Panc1 (cell line): Measurements from ENCODE around the gene KDM1B. TPM values are rescaled to one million over a fixed set of nuclear protein-coding genes. Genes with fewer than 3 reads are reported as not detected.

Experiments
- ATAC-seq: fragments of 200-7000 bp; cut with Tn5 transposase; 2 replicates; pipeline ENCODE4 v1.9.1; 2020; ENCODE audit warnings: mild to moderate bottlenecking, moderate library complexity
- BruUV-seq: library from RNA; stranded (reverse); fragments of 400-500 nt; replicated peaks from 2 replicates; lab custom pipeline; 2021; lab: Mats Ljungman, UMichigan
- CTCF ChIA-PET: fragments of 300-600 bp; sonication (Branson Sonifier 250); formaldehyde crosslinking; loops from one replicate; lab custom pipeline; 2022; ENCODE audit warnings: antibody characterized with exemption; lab: Charles Lee
- POLR2A ChIA-PET: fragments of 300-600 bp; sonication (Branson Sonifier 250); formaldehyde crosslinking; loops from one replicate; lab custom pipeline; 2022; ENCODE audit warnings: antibody characterized with exemption; lab: Charles Lee
- DNase-seq: peaks from one replicate; pipeline ENCODE4 v3.0.0-alpha.2; 2010; ENCODE audit warnings: low read depth, low spot score
- H3K27ac ChIP-seq: 2 replicates; pipeline ENCODE4 v1.5.1; 2011; ENCODE audit warnings: mild to moderate bottlenecking, low read length, inconsistent platforms
- H3K27me3 ChIP-seq: fragments of 200-500 bp; sonication (Bioruptor generic); 2 replicates; pipeline ENCODE4 v1.6.0; 2014; ENCODE audit warnings: low read length, inconsistent platforms; ENCODE audit not compliant: control insufficient read depth, insufficient read depth
- H3K36me3 ChIP-seq: fragments of 200-500 bp; sonication (Bioruptor generic); 2 replicates; pipeline ENCODE4 v1.5.1; 2014; ENCODE audit warnings: inconsistent platforms, mild to moderate bottlenecking, low read length, moderate library complexity; ENCODE audit not compliant: control insufficient read depth, insufficient read depth
- H3K4me1 ChIP-seq: 2 replicates; pipeline ENCODE4 v1.5.1; 2011; ENCODE audit warnings: inconsistent platforms, mild to moderate bottlenecking, low read length, moderate library complexity; ENCODE audit not compliant: control insufficient read depth, insufficient read depth
- H3K4me3 ChIP-seq, 2 experiments: 2 replicates each; pipeline ENCODE4 v1.5.1; 2011 to 2012; ENCODE audit warnings: low read depth in 2 of 2, low read length in 2 of 2, mild to moderate bottlenecking in 2 of 2, inconsistent platforms in 1 of 2, moderate library complexity in 1 of 2
- H3K9me3 ChIP-seq: fragments of 200-500 bp; sonication (Bioruptor generic); 2 replicates; pipeline ENCODE4 v1.5.1; 2014; ENCODE audit warnings: low read depth, mild to moderate bottlenecking, inconsistent platforms, low read length, moderate library complexity; ENCODE audit not compliant: control insufficient read depth, insufficient read depth
- POLR2AphosphoS5 ChIP-seq: IDR thresholded peaks from 2 replicates; pipeline ENCODE4 v1.6.1; 2012; ENCODE audit warnings: mild to moderate bottlenecking, low read depth, low read length, moderate library complexity
- REST ChIP-seq, 2 experiments: IDR thresholded peaks; 2 replicates each; pipeline ENCODE4 v1.6.1; 2011 to 2012; ENCODE audit warnings: low read depth in 2 of 2, control low read depth in 1 of 2, low read length in 1 of 2, mild to moderate bottlenecking in 1 of 2, moderate library complexity in 1 of 2; ENCODE audit not compliant: insufficient read depth in 1 of 2
- SIN3A ChIP-seq: IDR thresholded peaks from 2 replicates; pipeline ENCODE4 v1.6.1; 2012; ENCODE audit warnings: low read depth, mild to moderate bottlenecking, low read length, moderate library complexity, borderline replicate concordance; ENCODE audit not compliant: insufficient read depth
- TCF7L2 ChIP-seq: IDR thresholded peaks from 2 replicates; pipeline ENCODE4 v1.6.1; 2011; ENCODE audit warnings: mild to moderate bottlenecking, low read depth, low read length, inconsistent platforms
- in situ Hi-C: cut with HindIII; loops from 2 replicates; pipeline ENCODE4 v1.10.0; 2016; ENCODE audit warnings: low sequenced_read_pairs, low pct_unique_long_range_greater_than_20kb
- intact Hi-C: fragments of 100-400 bp; cut with micrococcal nuclease; formaldehyde crosslinking; loops from one replicate; pipeline ENCODE4 v1.10.0; 2022; ENCODE audit not compliant: unreplicated experiment
- total RNA-seq: library from RNA; stranded (reverse); gene quantifications from one replicate; pipeline ENCODE4 v1.2.1, GENCODE V29; 2021; ENCODE audit not compliant: unreplicated experiment
- TF ChIP-seq, protein P1 (sequence below): fragments of 450-650 bp; IDR thresholded peaks from 2 replicates; pipeline ENCODE4 v1.5.1; 2017; ENCODE audit warnings: mild to moderate bottlenecking

Gene KDM1B
- total RNA-seq, 1 experiment from 2014 or later: 27.1 TPM

DNA sequence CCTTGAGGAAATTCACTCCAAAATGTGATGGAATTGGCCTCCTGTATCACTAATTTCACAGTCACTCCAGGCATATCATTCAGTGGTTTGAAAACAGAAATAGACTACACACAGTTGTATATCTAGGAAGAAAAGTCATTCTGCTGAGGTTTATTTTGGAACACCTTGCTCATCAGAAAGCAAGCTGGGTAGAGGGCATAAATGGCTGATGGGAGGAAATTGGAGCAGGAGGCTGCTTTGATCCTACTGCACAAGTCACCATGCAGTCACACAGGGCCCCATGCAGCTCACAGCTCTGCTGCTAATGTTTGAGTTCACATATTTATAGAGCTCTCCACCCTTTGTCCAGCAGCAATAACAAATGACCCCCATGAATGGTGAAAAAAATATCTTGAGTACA lies 45.1 kb upstream of the KDM1B start:
- in situ Hi-C loops: no loop called here
- TF ChIP-seq SIN3A (no peak), POLR2AphosphoS5 (no peak), TCF7L2 (no peak)
- TF ChIP-seq, protein P1, sequence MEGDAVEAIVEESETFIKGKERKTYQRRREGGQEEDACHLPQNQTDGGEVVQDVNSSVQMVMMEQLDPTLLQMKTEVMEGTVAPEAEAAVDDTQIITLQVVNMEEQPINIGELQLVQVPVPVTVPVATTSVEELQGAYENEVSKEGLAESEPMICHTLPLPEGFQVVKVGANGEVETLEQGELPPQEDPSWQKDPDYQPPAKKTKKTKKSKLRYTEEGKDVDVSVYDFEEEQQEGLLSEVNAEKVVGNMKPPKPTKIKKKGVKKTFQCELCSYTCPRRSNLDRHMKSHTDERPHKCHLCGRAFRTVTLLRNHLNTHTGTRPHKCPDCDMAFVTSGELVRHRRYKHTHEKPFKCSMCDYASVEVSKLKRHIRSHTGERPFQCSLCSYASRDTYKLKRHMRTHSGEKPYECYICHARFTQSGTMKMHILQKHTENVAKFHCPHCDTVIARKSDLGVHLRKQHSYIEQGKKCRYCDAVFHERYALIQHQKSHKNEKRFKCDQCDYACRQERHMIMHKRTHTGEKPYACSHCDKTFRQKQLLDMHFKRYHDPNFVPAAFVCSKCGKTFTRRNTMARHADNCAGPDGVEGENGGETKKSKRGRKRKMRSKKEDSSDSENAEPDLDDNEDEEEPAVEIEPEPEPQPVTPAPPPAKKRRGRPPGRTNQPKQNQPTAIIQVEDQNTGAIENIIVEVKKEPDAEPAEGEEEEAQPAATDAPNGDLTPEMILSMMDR: no peak

DNA sequence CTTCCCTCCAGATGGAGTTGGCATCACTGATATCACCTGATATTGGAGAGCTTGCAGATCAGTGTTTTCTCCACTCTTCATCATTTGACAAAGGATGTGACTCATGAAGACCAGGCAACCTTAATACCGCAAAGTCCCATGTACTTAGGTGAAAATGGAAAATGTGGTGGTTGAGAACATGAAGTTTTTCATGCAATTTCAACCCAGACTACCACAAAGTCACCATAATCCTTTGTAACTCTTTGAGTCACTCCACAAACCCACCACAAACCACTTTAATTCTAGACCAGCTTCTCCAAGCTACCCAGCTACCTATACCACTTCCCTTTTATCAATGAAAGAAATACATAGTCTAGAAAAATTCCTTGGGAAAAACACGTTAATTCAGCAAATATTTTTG lies 39.9 kb upstream of the KDM1B start:
- DNase-seq: no peak
- in situ Hi-C loops: no loop called here
- POLR2A ChIA-PET: no interaction called here

More for the DNA sequence above, 45.1 kb upstream of the KDM1B start:
- Histone ChIP-seq H3K36me3 (no peaks in the 10 kb centered on the region), H3K9me3 (peaks cover 16% of the 10 kb centered on the region; the same call in 1 of the 2 replicates), H3K4me1 (no peaks in the 10 kb centered on the region), H3K4me3 (no peak overlapping the region), H3K27ac (no peak overlapping the region), H3K27me3 (no peaks in the 10 kb centered on the region)
- DNase-seq (no peak), ATAC-seq (no peak)
- intact Hi-C loops: no loop called here
- BruUV-seq: no TSS peak
- POLR2A ChIA-PET: interaction anchor here (0.7 kb wide), 1 partner anchor 1334 kb away, joined by 4 read pairs; no protein-coding TSS in a partner anchor
- CTCF ChIA-PET: no interaction called here

More for the DNA sequence above, 39.9 kb upstream of the KDM1B start:
- ATAC-seq: no peak
- Histone ChIP-seq H3K36me3 (no peaks in the 10 kb centered on the region), H3K4me3 (no peak overlapping the region), H3K27ac (no peak overlapping the region), H3K4me1 (no peaks in the 10 kb centered on the region), H3K9me3 (no peaks in the 10 kb centered on the region), H3K27me3 (no peaks in the 10 kb centered on the region)
- CTCF ChIA-PET: no interaction called here
- BruUV-seq: no TSS peak
- TF ChIP-seq REST (IDR thresholded peaks at IDR 0.05; ENCODE audit: insufficient read depth in 1 of 2, low read depth in 2 of 2, low read length in 1 of 2): no peak
- TF ChIP-seq, protein P1: no peak
- intact Hi-C loops: no loop called here
